Breast epithelium (tissue), 3 donors: ENCODE data around the gene FGL2.
"Not testable (repeated sequence)": the region's sequence is repeated elsewhere in the genome, so short reads cannot be mapped to it uniquely, and the experiment has no call there.

Experiments used
- CTCF ChIP-seq, 3 donors: fragments of 450-650 bp; IDR thresholded peaks; one replicate each; pipeline ENCODE4 v1.5.1; 2016 to 2017; ENCODE audit warnings: antibody characterized with exemption in 3 of 3, mild to moderate bottlenecking in 3 of 3, moderate library complexity in 3 of 3
- POLR2A ChIP-seq: fragments of 450-650 bp; IDR thresholded peaks from one replicate; pipeline ENCODE4 v1.6.1; 2016; ENCODE audit warnings: antibody characterized with exemption, mild to moderate bottlenecking, moderate library complexity
- POLR2AphosphoS5 ChIP-seq, 3 donors: sonication (generic); formaldehyde crosslinking; IDR thresholded peaks; one replicate each; pipeline ENCODE4 v1.6.1; 2017; ENCODE audit warnings: antibody characterized with exemption in 3 of 3

- not testable (repeated sequence) for TF ChIP-seq POLR2A; POLR2AphosphoS5 (IDR thresholded peaks at IDR 0.05); CTCF (IDR thresholded peaks at IDR 0.05)
Observed at GRCh38 chr7:77171073-77171472, 28.5 kb downstream of the FGL2 start.
